ENCODE results near the gene SLC23A1.
A peak's percentile ranks its signal among the peaks of the same experiment; 100 is the strongest.

The SLC23A1 gene

DNA sequence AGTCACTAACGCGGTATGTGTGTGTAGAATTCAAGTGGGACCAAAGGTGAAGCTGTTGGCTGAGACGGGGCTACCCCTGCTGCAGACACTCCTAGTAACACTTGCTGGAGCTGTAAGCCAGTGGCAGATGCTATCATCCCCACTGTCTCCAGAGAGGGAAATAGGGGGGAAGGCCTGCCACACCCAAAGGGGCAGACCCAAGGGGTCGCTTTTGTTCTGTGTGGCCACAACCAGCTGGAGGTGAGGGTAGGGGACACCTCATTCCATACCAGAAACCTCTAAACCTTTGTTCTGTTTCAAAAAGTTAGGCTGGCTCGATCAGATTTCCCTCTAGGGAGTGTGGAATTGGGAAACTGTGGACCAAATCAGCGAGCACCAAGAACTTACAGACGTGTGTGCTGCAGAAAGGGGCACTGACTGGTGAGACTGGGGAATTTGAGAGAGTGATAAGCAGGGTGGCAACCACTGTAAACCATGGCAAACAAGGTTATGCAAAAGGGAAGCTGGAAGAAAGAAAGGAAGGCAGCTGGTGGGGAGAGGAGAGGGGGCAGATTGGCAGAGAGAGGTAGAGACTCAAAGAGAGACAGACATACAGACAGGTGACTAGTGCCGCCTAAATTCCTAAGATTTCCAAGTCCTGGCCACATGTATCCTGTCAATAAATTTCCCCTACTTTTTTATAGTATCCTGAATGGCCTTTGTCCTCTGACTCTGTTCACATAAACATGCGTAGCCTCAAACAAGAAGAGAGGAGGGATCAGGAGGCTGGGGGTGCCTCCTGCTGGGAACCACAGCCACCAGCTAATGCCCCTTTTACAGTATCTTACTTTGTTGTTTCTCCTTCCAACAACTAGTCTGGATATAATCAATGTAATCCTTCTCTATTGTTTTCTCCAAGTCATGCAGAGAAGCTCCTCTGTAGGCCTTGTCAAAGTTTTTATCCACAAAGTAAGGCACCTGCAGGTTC lies 36.4 kb upstream of the SLC23A1 start:
- no peak for DNase-seq (ENCODE audit: low read depth in 2 of 2)
- no peak overlapping the region for H3K4me3 ChIP-seq (replicated peaks in 1 of 2; ENCODE audit: low read depth in 2 of 2, low read length in 2 of 2)
- TF ChIP-seq, protein P1, sequence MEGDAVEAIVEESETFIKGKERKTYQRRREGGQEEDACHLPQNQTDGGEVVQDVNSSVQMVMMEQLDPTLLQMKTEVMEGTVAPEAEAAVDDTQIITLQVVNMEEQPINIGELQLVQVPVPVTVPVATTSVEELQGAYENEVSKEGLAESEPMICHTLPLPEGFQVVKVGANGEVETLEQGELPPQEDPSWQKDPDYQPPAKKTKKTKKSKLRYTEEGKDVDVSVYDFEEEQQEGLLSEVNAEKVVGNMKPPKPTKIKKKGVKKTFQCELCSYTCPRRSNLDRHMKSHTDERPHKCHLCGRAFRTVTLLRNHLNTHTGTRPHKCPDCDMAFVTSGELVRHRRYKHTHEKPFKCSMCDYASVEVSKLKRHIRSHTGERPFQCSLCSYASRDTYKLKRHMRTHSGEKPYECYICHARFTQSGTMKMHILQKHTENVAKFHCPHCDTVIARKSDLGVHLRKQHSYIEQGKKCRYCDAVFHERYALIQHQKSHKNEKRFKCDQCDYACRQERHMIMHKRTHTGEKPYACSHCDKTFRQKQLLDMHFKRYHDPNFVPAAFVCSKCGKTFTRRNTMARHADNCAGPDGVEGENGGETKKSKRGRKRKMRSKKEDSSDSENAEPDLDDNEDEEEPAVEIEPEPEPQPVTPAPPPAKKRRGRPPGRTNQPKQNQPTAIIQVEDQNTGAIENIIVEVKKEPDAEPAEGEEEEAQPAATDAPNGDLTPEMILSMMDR (IDR thresholded peaks at IDR 0.05; ENCODE audit: low read depth, low read length) = no peak

DNA sequence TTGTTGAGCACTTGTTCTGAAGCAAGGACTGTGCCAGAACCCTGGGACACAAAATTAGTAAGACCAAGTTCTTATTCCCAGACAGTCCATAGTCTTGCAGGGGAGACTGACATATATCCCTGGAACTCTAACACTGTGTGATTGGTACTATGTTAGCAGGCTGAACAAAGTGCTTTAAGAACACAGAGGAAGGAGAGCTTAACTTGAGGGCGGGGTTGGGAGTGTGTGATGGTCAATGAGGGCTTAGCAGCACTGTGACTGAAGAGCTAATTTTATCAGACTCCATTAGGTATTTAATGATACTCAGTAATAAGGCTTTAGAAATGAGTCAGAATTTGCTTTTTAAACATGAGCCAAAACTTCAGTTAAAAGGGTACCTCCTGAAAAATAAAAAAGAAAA lies 35.7 kb upstream of the SLC23A1 start:
- TF ChIP-seq, protein P1 (IDR thresholded peaks at IDR 0.05; ENCODE audit: low read depth, low read length) = no peak
- no peak for DNase-seq (ENCODE audit: low read depth in 2 of 2)
- no peak overlapping the region for H3K4me3 ChIP-seq (replicated peaks in 1 of 2; ENCODE audit: low read depth in 2 of 2, low read length in 2 of 2)

DNA sequence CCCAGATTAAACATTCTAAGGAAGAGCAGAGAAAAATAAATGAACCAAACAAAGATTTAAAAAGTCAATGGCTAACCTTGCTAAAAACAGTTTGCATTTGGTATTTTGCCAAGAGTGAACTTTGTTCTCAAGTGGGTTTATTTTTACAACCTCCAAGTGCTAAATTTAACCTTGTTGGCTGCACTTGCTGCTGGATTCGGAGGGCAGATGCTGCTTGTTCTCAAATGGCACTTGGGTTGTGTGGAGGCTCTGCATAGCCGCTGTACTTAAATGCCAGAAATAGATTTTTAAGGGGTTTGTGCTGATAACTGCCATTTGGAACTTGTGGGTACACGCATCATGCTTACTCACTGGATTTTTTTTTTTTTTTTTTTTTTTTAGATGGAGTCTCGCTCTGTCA lies 34.1 kb upstream of the SLC23A1 start:
- TF ChIP-seq, protein P1 (IDR thresholded peaks at IDR 0.05; ENCODE audit: low read depth, low read length) = no peak
- DNase-seq (ENCODE audit: low read depth in 2 of 2) = peak in 1 of 2 donors; percentile 44
- no peak overlapping the region for H3K4me3 ChIP-seq (replicated peaks in 1 of 2; ENCODE audit: low read depth in 2 of 2, low read length in 2 of 2)

DNA sequence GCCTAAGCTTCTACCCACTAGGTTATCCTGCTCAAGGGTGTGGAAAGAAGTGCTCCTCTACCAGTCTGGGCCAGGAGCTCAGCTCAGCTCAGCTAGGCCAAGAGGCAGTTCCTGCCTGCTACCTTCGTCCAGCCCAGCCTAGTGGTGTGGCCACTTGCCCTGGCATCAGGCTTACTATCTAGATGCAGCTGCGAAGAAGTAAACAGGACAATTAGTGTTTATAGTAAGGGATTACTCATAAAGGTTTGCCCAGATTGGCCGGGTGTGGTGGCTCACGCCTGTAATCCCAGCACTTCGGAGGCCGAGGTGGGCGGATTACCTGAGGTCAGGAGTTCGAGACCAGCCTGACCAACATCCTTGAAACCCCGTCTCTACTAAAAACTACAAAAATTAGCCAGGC lies 33.6 kb upstream of the SLC23A1 start:
- DNase-seq (ENCODE audit: low read depth in 2 of 2) = no peak
- TF ChIP-seq, protein P1 (IDR thresholded peaks at IDR 0.05; ENCODE audit: low read depth, low read length) = no peak
- no peak overlapping the region for H3K4me3 ChIP-seq (replicated peaks in 1 of 2; ENCODE audit: low read depth in 2 of 2, low read length in 2 of 2)

DNA sequence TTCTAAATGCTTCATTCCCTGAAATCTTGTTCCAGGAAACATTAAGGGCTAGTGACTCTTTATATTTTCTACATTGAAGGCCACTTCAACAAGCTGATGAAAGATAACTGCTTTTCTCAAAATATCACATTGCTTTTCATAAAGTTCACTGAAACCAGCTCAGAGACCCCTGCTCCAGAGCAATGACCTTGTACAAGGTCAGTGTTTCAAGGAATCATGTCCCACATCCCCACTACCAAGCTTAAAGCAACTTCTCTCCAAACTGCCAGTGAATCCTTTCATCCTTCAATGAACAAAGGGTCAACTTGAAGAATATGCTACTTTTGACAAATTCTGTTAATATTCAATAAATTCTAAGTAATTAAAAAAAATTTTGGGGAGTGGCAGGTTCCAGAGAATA lies 32.8 kb upstream of the SLC23A1 start:
- DNase-seq (ENCODE audit: low read depth in 2 of 2) = no peak
- no peak overlapping the region for H3K4me3 ChIP-seq (replicated peaks in 1 of 2; ENCODE audit: low read depth in 2 of 2, low read length in 2 of 2)
- TF ChIP-seq, protein P1 (IDR thresholded peaks at IDR 0.05; ENCODE audit: low read depth, low read length) = no peak

DNA sequence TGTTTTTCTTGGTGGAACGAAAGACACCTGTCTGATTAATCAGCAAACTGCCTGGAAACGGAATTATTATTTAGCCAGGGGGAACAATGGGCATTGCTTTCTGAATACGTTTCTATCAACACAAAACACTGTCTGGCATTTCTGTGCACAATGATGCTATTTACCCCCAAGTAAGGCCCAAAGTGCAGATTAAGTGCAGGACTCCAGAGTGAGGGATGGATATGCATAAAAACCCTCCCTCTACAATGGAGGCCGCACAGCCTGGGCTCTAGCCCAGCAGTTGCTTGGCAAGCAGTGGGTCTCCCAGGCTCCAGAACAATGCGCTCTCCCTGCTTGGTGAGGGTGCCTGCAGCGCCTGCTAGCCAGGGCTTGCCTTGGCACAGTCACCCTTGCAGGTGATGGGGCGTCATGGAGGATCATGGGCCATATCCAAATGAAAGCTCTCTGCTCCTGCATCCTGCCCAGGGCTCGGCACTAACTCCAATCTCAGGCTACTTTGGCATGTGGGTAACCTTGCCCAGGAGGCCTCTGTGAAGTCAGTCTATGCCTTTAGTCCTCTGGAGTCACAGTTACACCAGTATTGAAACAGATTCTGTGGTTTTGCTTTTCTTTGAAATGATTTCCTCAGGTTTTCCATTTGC lies 32.2 kb upstream of the SLC23A1 start:
- TF ChIP-seq, protein P1 (IDR thresholded peaks at IDR 0.05; ENCODE audit: low read depth, low read length) = no peak
- no peak for DNase-seq (ENCODE audit: low read depth in 2 of 2)
- no peak overlapping the region for H3K4me3 ChIP-seq (replicated peaks in 1 of 2; ENCODE audit: low read depth in 2 of 2, low read length in 2 of 2)

All from cardiac fibroblast (primary cell).